ENCODE measurements around the gene CPNE5. TPM values are rescaled to one million over a fixed set of nuclear protein-coding genes. Genes with fewer than 3 reads are reported as not detected.

The CPNE5 gene
- total RNA-seq, 2 donors from 2014 or later = 2.2 to 3.9 TPM

DNA sequence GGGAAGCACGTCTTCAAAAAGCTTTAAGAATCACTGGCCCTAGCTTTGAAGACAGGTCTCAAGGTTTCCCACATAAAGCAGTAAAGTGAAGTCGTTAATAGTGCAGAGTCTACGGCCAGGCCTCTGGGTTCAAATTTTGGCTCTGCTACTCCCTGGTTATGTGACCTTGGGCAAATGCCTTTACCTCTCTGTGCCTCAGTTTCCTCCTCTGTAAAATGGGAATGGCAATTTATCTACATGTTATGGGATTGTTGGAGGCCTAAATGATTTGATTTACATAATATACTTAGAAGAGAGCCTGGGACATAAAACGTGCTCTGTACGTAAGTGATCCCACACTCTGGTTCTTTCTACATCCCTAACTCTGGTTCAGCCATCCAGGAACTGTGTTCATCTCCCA lies 32.1 kb downstream of the CPNE5 start:
- ATAC-seq (replicated peaks) = no peak
- Mint-ChIP-seq H3K4me3 (no peak overlapping the region), H3K27ac (no peak overlapping the region), H3K27me3 (peaks cover 7% of the 10 kb centered on the region), H3K4me1 (no peaks in the 10 kb centered on the region), H3K36me3 (ENCODE audit: low read depth) (no peaks in the 10 kb centered on the region), H3K9me3 (no peaks in the 10 kb centered on the region)

DNA sequence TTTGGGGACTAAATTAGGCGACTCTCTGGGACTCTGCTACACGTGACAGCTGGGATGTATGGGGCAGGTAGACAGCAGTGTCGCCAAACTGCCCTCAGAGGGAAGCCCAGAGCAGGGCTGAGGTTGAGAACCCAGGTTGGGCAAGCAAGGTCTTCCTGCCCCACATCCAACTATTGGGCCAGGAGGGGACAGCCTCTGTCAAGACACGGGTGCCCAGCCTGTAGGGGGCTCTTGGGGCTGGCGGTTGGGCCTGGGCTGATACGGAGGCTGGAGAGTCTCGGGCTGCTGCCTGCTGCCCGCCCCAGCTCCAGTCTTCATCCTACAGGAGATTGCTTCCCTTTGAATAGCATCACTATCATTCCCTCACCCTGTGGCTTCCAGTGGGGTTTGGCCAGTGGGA lies 33.3 kb downstream of the CPNE5 start:
- peaks cover 7% of the 10 kb centered on the region for H3K27me3 Mint-ChIP-seq

GRCh38 chr6:36805096-36805797 lies 34.0 kb downstream of the CPNE5 start:
- H3K4me1 Mint-ChIP-seq = no peaks in the 10 kb centered on the region
- peaks cover 7% of the 10 kb centered on the region for H3K27me3 Mint-ChIP-seq
- no peaks in the 10 kb centered on the region for H3K36me3 Mint-ChIP-seq (ENCODE audit: low read depth)
- no peak overlapping the region for H3K4me3 Mint-ChIP-seq
- no peak overlapping the region for H3K27ac Mint-ChIP-seq
- ATAC-seq (replicated peaks) = no peak
- no peaks in the 10 kb centered on the region for H3K9me3 Mint-ChIP-seq

More for the DNA sequence above, 33.3 kb downstream of the CPNE5 start:
- H3K4me1 Mint-ChIP-seq = no peaks in the 10 kb centered on the region
- no peaks in the 10 kb centered on the region for H3K36me3 Mint-ChIP-seq (ENCODE audit: low read depth)
- no peak overlapping the region for H3K27ac Mint-ChIP-seq
- ATAC-seq (replicated peaks) = no peak
- no peaks in the 10 kb centered on the region for H3K9me3 Mint-ChIP-seq
- no peak overlapping the region for H3K4me3 Mint-ChIP-seq

- H3K9me3 Mint-ChIP-seq = no peaks in the 10 kb centered on the region
- no peak for ATAC-seq (replicated peaks)
Observed at GRCh38 chr6:36804563-36804962, 34.7 kb downstream of the CPNE5 start.

DNA sequence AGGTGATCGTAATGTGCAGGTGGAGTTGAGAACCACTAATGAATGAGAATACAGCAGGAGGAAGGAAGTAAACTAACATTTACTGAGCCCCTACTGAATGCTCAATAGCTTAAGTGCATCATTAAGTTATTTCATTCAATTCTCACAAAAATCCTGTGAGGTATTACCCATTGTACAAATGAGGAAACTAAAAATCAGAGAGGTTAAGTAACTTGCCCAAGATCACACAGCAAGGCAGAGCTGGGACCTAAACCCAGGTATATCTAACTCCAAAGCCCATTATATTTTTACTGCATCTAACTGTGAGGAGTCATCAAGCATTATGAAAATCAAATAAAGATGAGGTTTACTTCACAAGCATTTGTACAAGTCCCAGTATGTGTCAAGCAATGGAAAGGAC lies 35.3 kb downstream of the CPNE5 start:
- ATAC-seq (replicated peaks) = no peak
- H3K36me3 Mint-ChIP-seq (ENCODE audit: low read depth) = no peaks in the 10 kb centered on the region
- no peak overlapping the region for H3K4me3 Mint-ChIP-seq
- no peak overlapping the region for H3K27ac Mint-ChIP-seq
- no peaks in the 10 kb centered on the region for H3K4me1 Mint-ChIP-seq
- no peaks in the 10 kb centered on the region for H3K9me3 Mint-ChIP-seq
- peaks cover 7% of the 10 kb centered on the region for H3K27me3 Mint-ChIP-seq

More at GRCh38 chr6:36804563-36804962, 34.7 kb downstream of the CPNE5 start:
- H3K27ac Mint-ChIP-seq = no peak overlapping the region
- no peak overlapping the region for H3K4me3 Mint-ChIP-seq
- H3K36me3 Mint-ChIP-seq (ENCODE audit: low read depth) = no peaks in the 10 kb centered on the region
- no peaks in the 10 kb centered on the region for H3K4me1 Mint-ChIP-seq
- peaks cover 7% of the 10 kb centered on the region for H3K27me3 Mint-ChIP-seq

- Mint-ChIP-seq H3K27me3 (peaks cover 7% of the 10 kb centered on the region), H3K4me3 (no peak overlapping the region), H3K27ac (no peak overlapping the region), H3K36me3 (ENCODE audit: low read depth) (no peaks in the 10 kb centered on the region), H3K9me3 (no peaks in the 10 kb centered on the region), H3K4me1 (no peaks in the 10 kb centered on the region)
- no peak for ATAC-seq (replicated peaks)
Observed at GRCh38 chr6:36803482-36803881, 35.8 kb downstream of the CPNE5 start.

DNA sequence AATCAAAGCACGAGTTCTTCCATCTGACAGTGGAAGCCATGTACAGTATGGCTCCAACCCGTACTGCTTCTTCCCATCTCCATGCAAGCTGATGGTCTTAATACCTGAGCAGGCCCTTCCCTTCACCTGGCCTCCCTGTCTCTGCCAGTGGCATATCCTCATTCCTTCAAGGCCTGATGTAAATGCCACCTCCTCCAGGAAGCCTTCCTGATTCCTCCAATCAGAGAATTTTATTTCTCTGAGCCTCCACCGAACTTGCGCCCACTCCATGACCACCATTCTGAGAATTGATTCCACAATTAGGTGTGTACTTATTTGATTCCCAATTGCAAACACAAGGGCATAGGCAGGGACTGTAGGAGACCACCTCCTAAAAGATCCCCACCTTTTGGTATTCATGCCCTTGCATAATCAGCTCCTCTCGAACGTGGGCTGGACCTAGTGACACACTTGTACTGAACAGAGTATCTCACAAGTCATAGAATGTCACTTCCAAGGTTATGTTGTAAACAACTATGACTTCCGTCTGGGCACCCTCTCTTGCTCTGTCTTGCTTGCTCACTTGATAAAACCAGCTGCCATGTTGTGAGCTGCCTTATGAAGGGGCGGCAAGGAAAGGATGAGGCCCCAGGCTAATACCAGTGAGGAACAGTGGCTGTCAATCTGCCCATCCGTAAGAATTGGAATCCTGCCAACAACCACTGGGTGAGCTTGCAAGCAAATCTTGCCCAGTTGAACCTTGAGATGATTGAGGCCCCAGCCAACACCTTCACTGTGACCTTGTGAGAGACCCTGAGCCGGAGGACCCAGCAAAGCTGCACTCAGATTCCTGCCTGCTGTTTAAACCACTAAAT lies 38.8 kb downstream of the CPNE5 start:
- Mint-ChIP-seq H3K36me3 (ENCODE audit: low read depth) (no peaks in the 10 kb centered on the region), H3K9me3 (no peaks in the 10 kb centered on the region), H3K4me3 (no peak overlapping the region), H3K27me3 (peaks cover 3% of the 10 kb centered on the region), H3K27ac (no peak overlapping the region), H3K4me1 (no peaks in the 10 kb centered on the region)
- ATAC-seq (replicated peaks) = no peak

DNA sequence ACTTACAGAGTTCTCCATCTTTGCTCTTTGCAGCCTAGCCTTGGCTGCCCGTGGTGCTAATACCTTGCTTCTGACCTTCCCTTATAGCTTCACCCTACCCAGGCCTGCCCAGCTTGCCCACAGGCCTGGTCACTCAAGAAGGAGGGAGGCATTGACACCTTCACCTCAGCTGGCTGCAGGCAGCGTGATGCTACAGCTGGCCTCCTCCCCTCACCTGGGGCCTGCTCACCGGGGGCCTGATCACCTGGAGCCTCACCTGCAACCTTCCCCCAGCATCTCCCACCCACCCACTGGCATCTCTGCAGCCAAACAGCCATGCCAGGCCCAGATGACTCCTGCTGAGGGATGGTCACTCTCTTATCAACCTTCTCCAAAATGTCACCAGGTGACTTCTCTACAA lies 40.4 kb downstream of the CPNE5 start:
- H3K4me3 Mint-ChIP-seq = no peak overlapping the region
- no peak for ATAC-seq (replicated peaks)
- H3K36me3 Mint-ChIP-seq (ENCODE audit: low read depth) = no peaks in the 10 kb centered on the region
- peaks cover under 1% of the 10 kb centered on the region for H3K27me3 Mint-ChIP-seq
- H3K9me3 Mint-ChIP-seq = no peaks in the 10 kb centered on the region
- no peaks in the 10 kb centered on the region for H3K4me1 Mint-ChIP-seq
- H3K27ac Mint-ChIP-seq = no peak overlapping the region

DNA sequence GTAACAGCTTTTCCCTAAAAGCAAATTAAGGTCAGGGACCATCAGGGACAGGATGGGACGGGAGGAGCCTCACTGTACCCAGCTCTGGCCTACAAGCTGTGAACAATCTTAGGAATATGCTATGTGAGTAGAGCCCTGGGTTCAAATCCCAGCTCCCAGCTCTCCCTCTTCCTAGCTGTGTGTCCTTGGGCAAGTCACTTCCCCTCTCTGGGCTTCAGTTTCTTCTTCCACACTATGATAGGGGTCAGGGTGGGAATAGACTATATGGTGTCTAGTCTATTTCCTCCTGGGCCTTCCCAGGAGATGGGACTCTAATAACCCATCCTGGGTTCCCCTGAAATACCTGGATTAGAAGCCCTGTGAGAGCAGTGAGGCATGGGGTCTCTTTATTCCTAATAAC lies 41.6 kb downstream of the CPNE5 start:
- no peak overlapping the region for H3K27ac Mint-ChIP-seq
- H3K9me3 Mint-ChIP-seq = no peaks in the 10 kb centered on the region
- no peaks in the 10 kb centered on the region for H3K36me3 Mint-ChIP-seq (ENCODE audit: low read depth)
- H3K27me3 Mint-ChIP-seq = peaks cover 11% of the 10 kb centered on the region
- no peaks in the 10 kb centered on the region for H3K4me1 Mint-ChIP-seq
- H3K4me3 Mint-ChIP-seq = no peak overlapping the region
- no peak for ATAC-seq (replicated peaks)

DNA sequence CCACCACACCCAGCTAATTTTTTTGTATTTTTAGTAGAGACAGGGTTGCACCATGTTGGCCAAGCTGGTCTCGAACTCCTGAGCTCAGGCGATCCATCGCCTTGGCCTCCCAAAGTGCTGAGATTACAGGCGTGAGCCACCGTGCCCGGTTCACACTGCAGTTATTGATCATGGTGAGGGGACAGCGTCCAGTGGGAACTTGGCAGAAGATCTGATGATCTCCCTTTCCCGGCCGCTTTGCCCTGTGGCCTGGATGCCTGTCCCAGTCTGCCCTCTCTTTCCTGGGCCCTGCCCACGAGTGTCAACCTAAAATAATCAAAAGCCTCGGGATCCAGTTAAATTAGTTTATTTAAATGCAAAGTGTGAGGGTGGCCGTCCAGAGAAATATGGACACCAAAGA lies 42.2 kb downstream of the CPNE5 start:
- peaks cover 11% of the 10 kb centered on the region for H3K27me3 Mint-ChIP-seq
- H3K9me3 Mint-ChIP-seq = no peaks in the 10 kb centered on the region
- H3K4me1 Mint-ChIP-seq = no peaks in the 10 kb centered on the region
- no peak overlapping the region for H3K27ac Mint-ChIP-seq
- H3K36me3 Mint-ChIP-seq (ENCODE audit: low read depth) = no peaks in the 10 kb centered on the region
- H3K4me3 Mint-ChIP-seq = no peak overlapping the region
- no peak for ATAC-seq (replicated peaks)

- no peak for ATAC-seq (replicated peaks)
- Mint-ChIP-seq H3K36me3 (ENCODE audit: low read depth) (no peaks in the 10 kb centered on the region), H3K27ac (no peak overlapping the region), H3K4me3 (no peak overlapping the region), H3K4me1 (no peaks in the 10 kb centered on the region), H3K27me3 (peaks cover 11% of the 10 kb centered on the region), H3K9me3 (no peaks in the 10 kb centered on the region)
Observed at GRCh38 chr6:36794713-36795065, 44.6 kb downstream of the CPNE5 start.

DNA sequence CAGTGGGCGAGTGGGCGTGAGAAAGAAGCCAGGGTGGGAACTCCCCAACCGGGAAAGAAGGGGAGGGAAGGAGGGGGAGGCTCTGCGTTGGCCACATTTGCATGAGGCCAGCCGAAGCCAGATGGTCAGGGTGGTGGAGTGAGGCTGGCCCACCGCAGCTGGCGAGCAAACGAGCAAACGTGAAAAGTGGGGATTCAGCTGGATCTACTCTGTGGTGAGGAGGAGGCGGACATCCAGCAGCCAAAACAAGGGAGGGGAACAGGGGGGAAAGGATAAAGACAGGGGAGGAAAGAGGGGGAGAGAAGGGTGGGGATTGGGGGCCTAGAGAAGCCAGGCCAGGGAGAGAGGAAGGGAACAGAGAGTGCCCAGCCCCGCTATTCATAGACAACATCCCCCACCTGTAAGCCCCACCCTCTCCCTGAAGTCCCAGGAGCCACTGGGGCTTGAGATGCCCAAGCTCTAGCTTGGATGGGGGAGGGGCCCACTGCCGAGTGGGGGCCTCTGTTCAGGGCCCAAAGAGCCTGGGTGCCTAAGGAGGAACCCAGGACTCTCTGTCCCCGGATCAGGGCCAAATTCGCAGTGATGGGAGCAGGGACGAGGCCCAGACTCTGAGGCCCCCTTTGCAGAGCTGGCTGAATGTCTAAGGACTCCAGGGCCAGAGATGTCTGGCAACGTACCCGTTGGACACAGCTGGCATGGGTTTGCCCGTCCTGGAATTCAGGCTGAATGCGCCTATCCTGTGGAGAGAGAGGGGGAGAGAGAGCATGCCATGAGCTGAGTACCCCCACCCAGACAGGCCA lies 45.1 kb downstream of the CPNE5 start:
- Mint-ChIP-seq H3K27ac (no peak overlapping the region), H3K36me3 (ENCODE audit: low read depth) (no peaks in the 10 kb centered on the region), H3K4me1 (no peaks in the 10 kb centered on the region), H3K27me3 (peaks cover 11% of the 10 kb centered on the region), H3K9me3 (no peaks in the 10 kb centered on the region), H3K4me3 (no peak overlapping the region)
- ATAC-seq (replicated peaks) = no peak

- no peaks in the 10 kb centered on the region for H3K9me3 Mint-ChIP-seq
- no peak overlapping the region for H3K4me3 Mint-ChIP-seq
- no peak overlapping the region for H3K27ac Mint-ChIP-seq
- ATAC-seq (replicated peaks) = no peak
- H3K27me3 Mint-ChIP-seq = peaks cover 13% of the 10 kb centered on the region
- H3K4me1 Mint-ChIP-seq = no peaks in the 10 kb centered on the region
- no peaks in the 10 kb centered on the region for H3K36me3 Mint-ChIP-seq (ENCODE audit: low read depth)
Observed at GRCh38 chr6:36793296-36793912, 45.8 kb downstream of the CPNE5 start.

- Mint-ChIP-seq H3K27me3 (peaks cover 20% of the 10 kb centered on the region), H3K4me1 (no peaks in the 10 kb centered on the region), H3K27ac (no peak overlapping the region), H3K4me3 (no peak overlapping the region), H3K9me3 (no peaks in the 10 kb centered on the region), H3K36me3 (ENCODE audit: low read depth) (no peaks in the 10 kb centered on the region)
- no peak for ATAC-seq (replicated peaks)
Observed at GRCh38 chr6:36791521-36792135, 47.6 kb downstream of the CPNE5 start.

Data from activated T-helper 17 cell treated with anti-CD3 and anti-CD28 coated beads, Interleukin-2, amount 50 U/mL, for 72 hours (primary cell).